Activated T-cell treated with anti-CD3 and anti-CD28 coated beads, Interleukin-2, amount 50 U/mL, for 72 hours (primary cell): ENCODE data around the gene CELF4. TPM values are rescaled to one million over a fixed set of nuclear protein-coding genes. Genes with fewer than 3 reads are reported as not detected.
A peak's percentile ranks its signal among the peaks of the same experiment; 100 is the strongest.

Experiments
- ATAC-seq, 2 donors: fragments of 150-1000 bp; cut with Tn5 transposase; replicated peaks in 1 of 2; 2 replicates each; pipeline ENCODE4 v1.10.0; 2021; ENCODE audit warnings: moderate library complexity in 2 of 2, mild to moderate bottlenecking in 1 of 2
- DNase-seq, 2 donors: peaks; one replicate each; pipeline ENCODE4 v3.0.0; 2021 to 2022; ENCODE audit warnings: mixed read lengths in 1 of 2
- H3K27ac Mint-ChIP-seq: one replicate; pipeline ENCODE4 v1.8.0; 2022; ENCODE audit warnings: mild to moderate bottlenecking, moderate library complexity, mixed read lengths
- H3K27me3 Mint-ChIP-seq: one replicate; pipeline ENCODE4 v1.8.0; 2022; ENCODE audit warnings: low read depth, mixed read lengths
- H3K36me3 Mint-ChIP-seq, 2 donors: one replicate each; pipeline ENCODE4 v1.8.0; 2022; ENCODE audit warnings: mixed read lengths in 2 of 2, mild to moderate bottlenecking in 1 of 2; ENCODE audit not compliant: insufficient read depth in 2 of 2
- H3K4me1 Mint-ChIP-seq: one replicate; pipeline ENCODE4 v1.8.0; 2022; ENCODE audit warnings: low read depth, mixed read lengths
- H3K4me3 Mint-ChIP-seq, 2 donors: one replicate each; pipeline ENCODE4 v1.8.0; 2022; ENCODE audit warnings: mild to moderate bottlenecking in 2 of 2, mixed read lengths in 2 of 2, moderate library complexity in 2 of 2
- H3K9me3 Mint-ChIP-seq, 2 donors: one replicate each; pipeline ENCODE4 v1.8.0; 2022; ENCODE audit warnings: mixed read lengths in 2 of 2
- total RNA-seq, 2 donors: library from RNA; stranded (reverse); gene quantifications; one replicate each; pipeline ENCODE4 v1.2.3, GENCODE V29; 2022

Gene CELF4
- total RNA-seq, 2 donors from 2014 or later: not detected

DNA sequence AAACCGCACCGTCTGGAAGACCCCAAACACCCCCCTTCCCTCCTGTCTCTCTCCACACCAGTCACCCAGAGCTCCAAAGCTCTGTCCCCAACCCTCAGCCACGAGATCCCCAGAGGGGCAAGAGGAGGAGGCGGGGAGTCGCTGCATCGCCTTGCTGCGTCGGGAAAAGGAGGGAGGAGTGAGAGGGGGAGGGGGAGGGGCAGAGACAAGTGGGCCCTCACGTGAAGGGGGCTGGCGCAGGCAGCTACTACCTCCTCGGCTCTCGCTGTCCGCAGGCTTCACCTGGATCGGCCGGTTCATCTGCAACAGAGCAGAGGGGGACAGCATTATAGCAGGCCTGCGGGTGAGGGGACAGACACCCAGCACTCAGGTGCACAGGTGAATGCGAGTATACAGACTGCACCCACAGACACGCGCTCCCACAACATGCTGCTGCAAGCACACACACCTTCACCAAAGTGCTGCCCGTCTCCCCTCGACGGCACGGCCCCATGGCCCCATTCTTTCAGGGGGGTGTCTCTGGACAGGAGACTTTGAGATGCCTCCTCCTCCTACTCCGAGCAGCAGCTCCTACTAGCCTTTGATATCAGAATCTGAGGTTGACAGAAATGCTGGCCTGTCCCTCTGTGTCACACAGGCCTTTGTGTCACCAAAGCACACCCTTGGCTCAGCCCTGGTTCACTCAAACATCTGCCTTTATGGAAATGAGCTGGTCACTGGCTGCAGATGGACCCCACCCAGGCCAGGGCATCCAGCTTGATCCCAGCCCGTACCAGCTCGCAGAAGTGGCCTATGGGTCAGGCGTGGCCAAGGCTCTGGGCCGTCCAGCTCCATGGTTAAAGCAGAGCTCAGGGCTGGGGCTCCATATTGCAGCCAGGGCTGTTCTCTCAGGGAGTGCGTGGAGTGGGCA lies 243.8 kb downstream of the CELF4 start:
- H3K4me3 Mint-ChIP-seq: no peak overlapping the region
- H3K9me3 Mint-ChIP-seq: no peaks in the 10 kb centered on the region
- H3K4me1 Mint-ChIP-seq: no peaks in the 10 kb centered on the region
- no peaks in the 10 kb centered on the region for H3K36me3 Mint-ChIP-seq
- no peaks in the 10 kb centered on the region for H3K27me3 Mint-ChIP-seq
- no peak for ATAC-seq
- no peak overlapping the region for H3K27ac Mint-ChIP-seq
- DNase-seq: no peak

- DNase-seq (no peak), ATAC-seq (no peak)
- Mint-ChIP-seq H3K4me1 (no peaks in the 10 kb centered on the region), H3K36me3 (no peaks in the 10 kb centered on the region), H3K9me3 (no peaks in the 10 kb centered on the region), H3K27me3 (no peaks in the 10 kb centered on the region), H3K4me3 (no peak overlapping the region), H3K27ac (no peak overlapping the region)
These were observed 245.3 kb downstream of the CELF4 start for GRCh38 chr18:37320317-37320716.

GRCh38 chr18:37318360-37319355 lies 246.9 kb downstream of the CELF4 start:
- no peak overlapping the region for H3K27ac Mint-ChIP-seq
- H3K9me3 Mint-ChIP-seq: no peaks in the 10 kb centered on the region
- H3K36me3 Mint-ChIP-seq: no peaks in the 10 kb centered on the region
- no peaks in the 10 kb centered on the region for H3K4me1 Mint-ChIP-seq
- DNase-seq (no peak), ATAC-seq (no peak)
- no peak overlapping the region for H3K4me3 Mint-ChIP-seq
- H3K27me3 Mint-ChIP-seq: no peaks in the 10 kb centered on the region

- Mint-ChIP-seq H3K9me3 (no peaks in the 10 kb centered on the region), H3K27ac (no peak overlapping the region), H3K4me3 (no peak overlapping the region), H3K27me3 (no peaks in the 10 kb centered on the region), H3K4me1 (no peaks in the 10 kb centered on the region), H3K36me3 (no peaks in the 10 kb centered on the region)
- no peak for DNase-seq
- ATAC-seq: no peak
These were observed 248.1 kb downstream of the CELF4 start for GRCh38 chr18:37317486-37317885.

DNA sequence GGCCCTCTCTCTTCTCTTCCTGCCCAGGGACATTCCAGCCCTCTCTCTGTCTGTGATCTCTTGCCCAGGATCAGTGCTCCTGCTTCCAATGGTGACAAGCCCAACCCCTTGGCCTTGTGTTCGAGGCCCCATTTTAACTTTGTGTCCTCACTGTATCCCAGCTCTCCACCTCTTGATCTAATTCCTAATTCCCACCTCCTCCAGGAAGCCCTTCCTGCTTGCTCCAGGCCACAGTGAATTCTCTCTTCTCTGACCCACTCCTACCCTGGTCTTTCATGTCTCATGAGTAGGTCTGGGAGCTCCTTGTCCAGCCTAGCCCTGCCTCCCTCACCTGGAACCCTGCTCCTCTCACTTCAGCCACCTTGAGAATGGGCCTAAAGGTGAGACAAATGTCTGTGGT lies 249.1 kb downstream of the CELF4 start:
- H3K36me3 Mint-ChIP-seq: no peaks in the 10 kb centered on the region
- H3K4me1 Mint-ChIP-seq: no peaks in the 10 kb centered on the region
- no peak overlapping the region for H3K27ac Mint-ChIP-seq

GRCh38 chr18:37315935-37316334 lies 249.7 kb downstream of the CELF4 start:
- no peak for ATAC-seq
- H3K9me3 Mint-ChIP-seq: no peaks in the 10 kb centered on the region
- no peaks in the 10 kb centered on the region for H3K4me1 Mint-ChIP-seq
- H3K27ac Mint-ChIP-seq: no peak overlapping the region
- H3K36me3 Mint-ChIP-seq: no peaks in the 10 kb centered on the region
- DNase-seq: no peak
- H3K27me3 Mint-ChIP-seq: no peaks in the 10 kb centered on the region
- no peak overlapping the region for H3K4me3 Mint-ChIP-seq

More for the DNA sequence above, 249.1 kb downstream of the CELF4 start:
- Mint-ChIP-seq H3K27me3 (no peaks in the 10 kb centered on the region), H3K9me3 (no peaks in the 10 kb centered on the region), H3K4me3 (no peak overlapping the region)
- DNase-seq: no peak
- ATAC-seq: no peak

- no peak for ATAC-seq
- no peak for DNase-seq
- H3K9me3 Mint-ChIP-seq: no peaks in the 10 kb centered on the region
- H3K27ac Mint-ChIP-seq: peak overlapping the region; percentile 32
- H3K27me3 Mint-ChIP-seq: no peaks in the 10 kb centered on the region
- H3K4me1 Mint-ChIP-seq: no peaks in the 10 kb centered on the region
- H3K4me3 Mint-ChIP-seq: no peak overlapping the region
- H3K36me3 Mint-ChIP-seq: no peaks in the 10 kb centered on the region
These were observed 251.1 kb downstream of the CELF4 start for GRCh38 chr18:37314534-37314933.

- ATAC-seq (no peak), DNase-seq (no peak)
- Mint-ChIP-seq H3K4me1 (no peaks in the 10 kb centered on the region), H3K27me3 (no peaks in the 10 kb centered on the region), H3K36me3 (no peaks in the 10 kb centered on the region), H3K4me3 (no peak overlapping the region), H3K9me3 (no peaks in the 10 kb centered on the region), H3K27ac (no peak overlapping the region)
These were observed 252.0 kb downstream of the CELF4 start for GRCh38 chr18:37313624-37314023.

GRCh38 chr18:37309861-37310260 lies 255.7 kb downstream of the CELF4 start:
- no peak for DNase-seq
- no peaks in the 10 kb centered on the region for H3K9me3 Mint-ChIP-seq
- H3K4me1 Mint-ChIP-seq: no peaks in the 10 kb centered on the region
- H3K27me3 Mint-ChIP-seq: no peaks in the 10 kb centered on the region
- H3K4me3 Mint-ChIP-seq: no peak overlapping the region
- ATAC-seq: no peak
- no peak overlapping the region for H3K27ac Mint-ChIP-seq
- H3K36me3 Mint-ChIP-seq: no peaks in the 10 kb centered on the region

DNA sequence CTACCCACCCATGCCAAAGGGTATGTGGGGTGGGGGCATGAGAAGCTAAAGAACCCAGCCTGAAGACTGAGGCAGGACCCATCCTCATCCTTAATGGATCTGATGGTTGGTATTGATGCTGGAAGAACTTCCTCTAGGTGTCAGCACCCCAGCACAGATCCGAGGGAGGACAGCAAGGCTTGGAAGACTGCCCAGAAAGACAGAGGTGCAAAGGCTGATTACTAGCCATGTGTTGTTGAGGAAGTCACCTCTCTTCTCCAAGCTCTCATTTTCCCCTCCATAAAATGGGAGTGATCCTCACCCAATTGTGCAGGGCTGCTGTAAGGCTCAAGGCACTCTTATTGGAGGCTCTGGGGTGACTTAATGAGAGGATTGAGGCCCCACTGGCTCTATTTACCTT lies 256.5 kb downstream of the CELF4 start:
- Mint-ChIP-seq H3K4me3 (no peak overlapping the region), H3K27me3 (no peaks in the 10 kb centered on the region), H3K4me1 (no peaks in the 10 kb centered on the region), H3K9me3 (no peaks in the 10 kb centered on the region), H3K36me3 (no peaks in the 10 kb centered on the region), H3K27ac (no peak overlapping the region)
- ATAC-seq (no peak), DNase-seq (no peak)

DNA sequence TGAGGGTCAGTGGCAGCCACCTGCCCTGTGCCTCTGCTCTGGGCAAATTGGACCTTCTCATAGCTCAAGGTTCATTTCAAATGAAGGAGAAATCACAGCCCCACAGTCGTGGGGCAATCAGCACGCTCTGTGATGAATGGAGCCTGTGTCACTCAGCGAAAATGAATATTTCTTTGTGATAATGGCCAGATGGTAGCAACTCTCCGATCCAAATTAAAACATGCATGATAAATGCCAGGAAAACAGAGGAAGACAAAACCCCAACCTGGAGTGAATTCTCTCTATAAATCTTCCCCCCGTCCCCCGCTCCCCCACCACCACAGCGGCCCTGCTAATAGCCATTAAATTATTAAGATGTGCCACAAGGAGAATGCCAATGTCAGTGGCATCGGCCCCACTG lies 258.4 kb downstream of the CELF4 start:
- H3K27me3 Mint-ChIP-seq: no peaks in the 10 kb centered on the region
- no peaks in the 10 kb centered on the region for H3K4me1 Mint-ChIP-seq
- H3K9me3 Mint-ChIP-seq: no peaks in the 10 kb centered on the region
- DNase-seq (no peak), ATAC-seq (no peak)
- H3K4me3 Mint-ChIP-seq: no peak overlapping the region
- no peak overlapping the region for H3K27ac Mint-ChIP-seq
- H3K36me3 Mint-ChIP-seq: no peaks in the 10 kb centered on the region

DNA sequence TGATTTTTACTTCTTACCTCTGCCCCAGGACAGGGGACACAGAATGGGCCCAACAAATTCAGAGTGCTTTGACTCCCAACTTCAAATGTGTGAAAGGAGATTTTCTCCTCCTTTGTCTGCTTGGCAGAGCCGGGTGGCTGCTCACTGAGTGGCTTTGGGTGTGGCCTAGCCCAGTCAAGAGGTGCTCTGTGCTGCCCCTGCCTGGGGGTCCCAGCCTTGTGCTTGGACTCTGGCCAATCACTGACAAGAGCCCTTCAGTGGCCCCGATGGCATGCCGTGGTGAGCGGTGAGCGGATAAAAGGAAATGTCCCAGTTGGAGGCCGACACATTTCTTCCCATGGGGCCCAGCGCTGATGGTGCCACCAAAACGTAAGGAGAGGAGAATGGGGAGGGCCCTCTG lies 259.2 kb downstream of the CELF4 start:
- H3K9me3 Mint-ChIP-seq: no peaks in the 10 kb centered on the region
- DNase-seq (no peak), ATAC-seq (no peak)
- no peaks in the 10 kb centered on the region for H3K4me1 Mint-ChIP-seq
- H3K4me3 Mint-ChIP-seq: no peak overlapping the region
- H3K36me3 Mint-ChIP-seq: no peaks in the 10 kb centered on the region
- H3K27me3 Mint-ChIP-seq: no peaks in the 10 kb centered on the region
- no peak overlapping the region for H3K27ac Mint-ChIP-seq

GRCh38 chr18:37305066-37305465 lies 260.5 kb downstream of the CELF4 start:
- Mint-ChIP-seq H3K27ac (no peak overlapping the region), H3K9me3 (no peaks in the 10 kb centered on the region), H3K27me3 (no peaks in the 10 kb centered on the region), H3K4me1 (no peaks in the 10 kb centered on the region), H3K4me3 (no peak overlapping the region), H3K36me3 (no peaks in the 10 kb centered on the region)
- no peak for ATAC-seq
- no peak for DNase-seq
